ENCODE results near the gene ADISSP. TPM values are rescaled to one million over a fixed set of nuclear protein-coding genes. Genes with fewer than 3 reads are reported as not detected.
A peak's percentile ranks its signal among the peaks of the same experiment; 100 is the strongest.

ADISSP gene
- polyA plus RNA-seq, 3 donors, result 59.6 to 78.5 (median 68.5) TPM

DNA sequence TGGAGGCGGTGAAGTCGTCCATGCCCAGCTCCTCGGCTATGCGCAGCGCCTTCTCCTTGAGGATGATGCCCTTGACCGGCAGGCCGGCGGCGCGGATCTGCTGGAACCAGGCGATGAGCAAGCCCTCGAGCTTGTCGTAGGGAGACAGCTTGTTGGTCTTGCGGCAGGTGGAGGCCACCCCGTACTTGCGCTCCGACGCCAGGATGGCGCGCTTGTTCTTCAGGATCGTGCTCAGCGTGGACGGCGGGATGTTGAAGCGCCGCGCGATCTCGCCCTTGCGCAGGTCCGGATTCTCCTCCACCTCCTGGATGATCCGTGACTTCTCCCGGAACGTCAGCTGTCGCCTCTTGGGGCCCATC is 18.6 kb upstream of the ADISSP start:
- intact Hi-C loops (cut with micrococcal nuclease), result loop anchor here (2.0 to 10.0 kb wide), 2 partner anchors 35 to 59 kb away; partner anchors contain the start of genes AP5S1 (in 2 of the 2) and MAVS (in 1 of the 2)
- peak overlapping the region; percentile 30 to 58 for H3K27ac ChIP-seq (ENCODE audit: low read depth in 1 of 2, low read length in 2 of 2)
- H3K27me3 Mint-ChIP-seq (ENCODE audit: low read depth in 3 of 3), result peaks cover 0 to 4% (median 2%) of the 10 kb centered on the region in 3 donors
- H3K27ac Mint-ChIP-seq, result peak overlapping the region; percentile 68 to 91 (median 86)
- peaks cover 7 to 14% of the 10 kb centered on the region in 2 donors for H3K36me3 Mint-ChIP-seq
- peaks cover 50% of the 10 kb centered on the region for H4K20me1 ChIP-seq (ENCODE audit: insufficient read depth, low read length)
- peak in 2 of 3 donors; percentile 41 to 46 for DNase-seq
- peaks cover 4 to 7% of the 10 kb centered on the region in 2 donors for H3K36me3 ChIP-seq (replicated peaks in 1 of 2; ENCODE audit: control insufficient read depth in 1 of 2, insufficient read depth in 2 of 2, low read length in 2 of 2)
- TF ChIP-seq, protein P1, sequence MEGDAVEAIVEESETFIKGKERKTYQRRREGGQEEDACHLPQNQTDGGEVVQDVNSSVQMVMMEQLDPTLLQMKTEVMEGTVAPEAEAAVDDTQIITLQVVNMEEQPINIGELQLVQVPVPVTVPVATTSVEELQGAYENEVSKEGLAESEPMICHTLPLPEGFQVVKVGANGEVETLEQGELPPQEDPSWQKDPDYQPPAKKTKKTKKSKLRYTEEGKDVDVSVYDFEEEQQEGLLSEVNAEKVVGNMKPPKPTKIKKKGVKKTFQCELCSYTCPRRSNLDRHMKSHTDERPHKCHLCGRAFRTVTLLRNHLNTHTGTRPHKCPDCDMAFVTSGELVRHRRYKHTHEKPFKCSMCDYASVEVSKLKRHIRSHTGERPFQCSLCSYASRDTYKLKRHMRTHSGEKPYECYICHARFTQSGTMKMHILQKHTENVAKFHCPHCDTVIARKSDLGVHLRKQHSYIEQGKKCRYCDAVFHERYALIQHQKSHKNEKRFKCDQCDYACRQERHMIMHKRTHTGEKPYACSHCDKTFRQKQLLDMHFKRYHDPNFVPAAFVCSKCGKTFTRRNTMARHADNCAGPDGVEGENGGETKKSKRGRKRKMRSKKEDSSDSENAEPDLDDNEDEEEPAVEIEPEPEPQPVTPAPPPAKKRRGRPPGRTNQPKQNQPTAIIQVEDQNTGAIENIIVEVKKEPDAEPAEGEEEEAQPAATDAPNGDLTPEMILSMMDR (IDR thresholded peaks at IDR 0.05), result no peak
- H3K9me3 Mint-ChIP-seq, result no peaks in the 10 kb centered on the region
- H3K4me2 ChIP-seq (replicated peaks; ENCODE audit: extremely low read depth, low read length, poor library complexity, severe bottlenecking), result peak overlapping the region; percentile 93
- H3K4me3 Mint-ChIP-seq, result peak overlapping the region; percentile 87 to 94
- WGBS (ENCODE audit: insufficient coverage), result 2% methylated on average over 35 of the region's 35 CpGs
- no peaks in the 10 kb centered on the region for H3K9me3 ChIP-seq (replicated peaks in 1 of 2; ENCODE audit: control insufficient read depth in 1 of 2, insufficient read depth in 1 of 2, low read length in 2 of 2)
- peaks cover 29% of the 10 kb centered on the region for H3K79me2 ChIP-seq (ENCODE audit: insufficient read depth, low read length)
- peak overlapping the region; percentile 52 to 79 (median 73) for H3K4me3 ChIP-seq (replicated peaks in 1 of 3; ENCODE audit: low read depth in 2 of 3, low read length in 3 of 3)
- peaks cover 38% of the 10 kb centered on the region for H3K4me1 Mint-ChIP-seq
- H3K27me3 ChIP-seq (ENCODE audit: control insufficient read depth in 2 of 2, insufficient read depth in 2 of 2, low read length in 2 of 2), result no peaks in the 10 kb centered on the region
- H2AFZ ChIP-seq (ENCODE audit: insufficient read depth, low read depth, low read length, poor library complexity, severe bottlenecking), result peak overlapping the region; percentile 61
- peak overlapping the region; percentile 73 for H3K9ac ChIP-seq (ENCODE audit: insufficient read depth, low read length, poor library complexity, severe bottlenecking)
- peaks cover 31 to 46% of the 10 kb centered on the region in 2 donors for H3K4me1 ChIP-seq (ENCODE audit: control insufficient read depth in 1 of 2, insufficient read depth in 2 of 2, low read length in 2 of 2)

DNA sequence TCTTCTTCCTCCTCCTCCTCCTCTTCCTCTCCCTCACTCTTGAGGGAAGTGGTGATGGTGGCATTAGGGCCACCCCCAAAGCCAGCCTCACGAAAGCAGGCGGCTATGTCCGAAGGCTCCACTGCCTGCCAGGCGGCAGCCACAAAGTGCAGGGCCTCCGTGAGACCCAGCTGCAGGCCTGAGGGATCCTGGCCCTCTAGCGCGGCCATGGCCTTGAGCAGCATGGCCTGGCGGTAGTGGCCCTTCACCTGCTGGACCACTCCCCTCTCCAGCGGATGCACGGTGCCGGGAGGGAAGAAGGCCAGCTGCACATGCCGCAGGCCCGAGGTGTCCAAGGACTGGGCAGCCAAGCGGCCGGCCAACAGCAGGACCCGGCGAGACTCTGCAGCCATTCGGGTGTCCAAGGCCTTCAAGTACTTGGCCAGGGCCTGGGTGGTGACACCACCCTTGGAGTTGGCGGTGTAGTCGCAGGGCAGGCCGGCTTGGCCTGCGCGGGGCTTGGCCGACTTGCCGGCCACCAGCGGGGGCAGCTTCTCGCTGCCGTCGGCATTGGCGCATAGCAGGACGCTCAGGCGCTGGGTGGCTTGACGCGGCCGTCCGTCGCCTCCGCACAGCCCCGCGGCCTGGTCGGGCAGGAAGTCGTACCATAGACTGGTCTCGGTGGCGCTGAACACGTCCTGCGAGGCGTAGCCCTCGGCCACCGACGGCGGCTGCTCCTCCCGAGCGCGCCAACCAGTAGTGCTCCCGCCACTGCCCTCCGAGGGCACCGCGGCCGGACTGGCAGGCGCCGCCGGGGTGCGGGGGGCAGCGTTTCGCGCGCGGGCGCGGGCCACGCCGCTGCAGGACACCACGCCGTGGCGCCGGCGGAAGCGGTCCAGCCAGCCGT is 17.9 kb upstream of the ADISSP start:
- Histone ChIP-seq H3K4me3 (replicated peaks in 1 of 3; ENCODE audit: low read depth in 2 of 3, low read length in 3 of 3) (peak overlapping the region; percentile 52 to 79 (median 73)), H3K4me2 (replicated peaks; ENCODE audit: extremely low read depth, low read length, poor library complexity, severe bottlenecking) (peak overlapping the region; percentile 93), H2AFZ (ENCODE audit: insufficient read depth, low read depth, low read length, poor library complexity, severe bottlenecking) (peak overlapping the region; percentile 61), H3K27ac (ENCODE audit: low read depth in 1 of 2, low read length in 2 of 2) (peak overlapping the region in 1 of 2 donors; percentile 58), H4K20me1 (ENCODE audit: insufficient read depth, low read length) (peaks cover 55% of the 10 kb centered on the region), H3K9me3 (replicated peaks in 1 of 2; ENCODE audit: control insufficient read depth in 1 of 2, insufficient read depth in 1 of 2, low read length in 2 of 2) (no peaks in the 10 kb centered on the region), H3K4me1 (ENCODE audit: control insufficient read depth in 1 of 2, insufficient read depth in 2 of 2, low read length in 2 of 2) (peaks cover 35 to 51% of the 10 kb centered on the region in 2 donors), H3K9ac (ENCODE audit: insufficient read depth, low read length, poor library complexity, severe bottlenecking) (peak overlapping the region; percentile 73), H3K79me2 (ENCODE audit: insufficient read depth, low read length) (peaks cover 29% of the 10 kb centered on the region), H3K27me3 (ENCODE audit: control insufficient read depth in 2 of 2, insufficient read depth in 2 of 2, low read length in 2 of 2) (no peaks in the 10 kb centered on the region), H3K36me3 (replicated peaks in 1 of 2; ENCODE audit: control insufficient read depth in 1 of 2, insufficient read depth in 2 of 2, low read length in 2 of 2) (peaks cover 4 to 7% of the 10 kb centered on the region in 2 donors)
- H3K9me3 Mint-ChIP-seq, result no peaks in the 10 kb centered on the region
- intact Hi-C loops (cut with micrococcal nuclease), result loop anchor here (2.0 to 10.0 kb wide), 2 partner anchors 35 to 59 kb away; partner anchors contain the start of genes AP5S1 (in 2 of the 2) and MAVS (in 1 of the 2)
- H3K36me3 Mint-ChIP-seq, result peaks cover 7 to 14% of the 10 kb centered on the region in 2 donors
- H3K4me1 Mint-ChIP-seq, result peaks cover 44% of the 10 kb centered on the region
- TF ChIP-seq, protein P1 (IDR thresholded peaks at IDR 0.05), result no peak
- 55% methylated on average over 75 of the region's 79 CpGs for WGBS (ENCODE audit: insufficient coverage)
- H3K27me3 Mint-ChIP-seq (ENCODE audit: low read depth in 3 of 3), result peaks cover 2 to 6% (median 2%) of the 10 kb centered on the region in 3 donors
- peak overlapping the region; percentile 87 to 94 for H3K4me3 Mint-ChIP-seq
- H3K27ac Mint-ChIP-seq, result peak overlapping the region in 3 of 7 donors; percentile 18 to 78 (median 68)
- DNase-seq, result peak in 1 of 3 donors; percentile 8

Measured in CD14-positive monocyte (primary cell).